Ishikawa (cell line): Measurements from ENCODE around the gene MYG1.

Experiments
- CREB1 ChIP-seq: IDR thresholded peaks from 2 replicates; pipeline ENCODE4 v1.6.1; 2012; ENCODE audit warnings: low read depth
- EP300 ChIP-seq: IDR thresholded peaks from 2 replicates; pipeline ENCODE4 v1.6.1; 2012; ENCODE audit warnings: borderline replicate concordance
- FOXM1 ChIP-seq: IDR thresholded peaks from 2 replicates; pipeline ENCODE4 v1.6.1; 2012; ENCODE audit warnings: low read depth, borderline replicate concordance
- NFIC ChIP-seq: IDR thresholded peaks from 2 replicates; pipeline ENCODE4 v1.6.1; 2012
- TAF1 ChIP-seq: IDR thresholded peaks from 2 replicates; pipeline ENCODE4 v1.6.1; 2012; ENCODE audit warnings: low read depth, mild to moderate bottlenecking
- TCF12 ChIP-seq: IDR thresholded peaks from 2 replicates; pipeline ENCODE4 v1.6.1; 2012; ENCODE audit warnings: low read depth
- TEAD4 ChIP-seq: IDR thresholded peaks from 2 replicates; pipeline ENCODE4 v1.6.1; 2012
- YY1 ChIP-seq: IDR thresholded peaks from 2 replicates; pipeline ENCODE4 v1.6.1; 2012; ENCODE audit warnings: low read depth
- ZBTB7A ChIP-seq: IDR thresholded peaks from 2 replicates; pipeline ENCODE4 v1.6.1; 2012; ENCODE audit warnings: low read depth
- TF ChIP-seq, protein P1 (sequence below): IDR thresholded peaks from 2 replicates; pipeline ENCODE4 v1.6.1; 2012; ENCODE audit warnings: low read depth, mild to moderate bottlenecking
- TF ChIP-seq, protein P2 (sequence below): IDR thresholded peaks from 2 replicates; pipeline ENCODE4 v1.6.1; 2012

- TF ChIP-seq TCF12 (no peak), ZBTB7A (no peak), EP300 (no peak), NFIC (no peak), FOXM1 (no peak), CREB1 (no peak), TAF1 (no peak), YY1 (no peak), TEAD4 (no peak)
- TF ChIP-seq, protein P1, sequence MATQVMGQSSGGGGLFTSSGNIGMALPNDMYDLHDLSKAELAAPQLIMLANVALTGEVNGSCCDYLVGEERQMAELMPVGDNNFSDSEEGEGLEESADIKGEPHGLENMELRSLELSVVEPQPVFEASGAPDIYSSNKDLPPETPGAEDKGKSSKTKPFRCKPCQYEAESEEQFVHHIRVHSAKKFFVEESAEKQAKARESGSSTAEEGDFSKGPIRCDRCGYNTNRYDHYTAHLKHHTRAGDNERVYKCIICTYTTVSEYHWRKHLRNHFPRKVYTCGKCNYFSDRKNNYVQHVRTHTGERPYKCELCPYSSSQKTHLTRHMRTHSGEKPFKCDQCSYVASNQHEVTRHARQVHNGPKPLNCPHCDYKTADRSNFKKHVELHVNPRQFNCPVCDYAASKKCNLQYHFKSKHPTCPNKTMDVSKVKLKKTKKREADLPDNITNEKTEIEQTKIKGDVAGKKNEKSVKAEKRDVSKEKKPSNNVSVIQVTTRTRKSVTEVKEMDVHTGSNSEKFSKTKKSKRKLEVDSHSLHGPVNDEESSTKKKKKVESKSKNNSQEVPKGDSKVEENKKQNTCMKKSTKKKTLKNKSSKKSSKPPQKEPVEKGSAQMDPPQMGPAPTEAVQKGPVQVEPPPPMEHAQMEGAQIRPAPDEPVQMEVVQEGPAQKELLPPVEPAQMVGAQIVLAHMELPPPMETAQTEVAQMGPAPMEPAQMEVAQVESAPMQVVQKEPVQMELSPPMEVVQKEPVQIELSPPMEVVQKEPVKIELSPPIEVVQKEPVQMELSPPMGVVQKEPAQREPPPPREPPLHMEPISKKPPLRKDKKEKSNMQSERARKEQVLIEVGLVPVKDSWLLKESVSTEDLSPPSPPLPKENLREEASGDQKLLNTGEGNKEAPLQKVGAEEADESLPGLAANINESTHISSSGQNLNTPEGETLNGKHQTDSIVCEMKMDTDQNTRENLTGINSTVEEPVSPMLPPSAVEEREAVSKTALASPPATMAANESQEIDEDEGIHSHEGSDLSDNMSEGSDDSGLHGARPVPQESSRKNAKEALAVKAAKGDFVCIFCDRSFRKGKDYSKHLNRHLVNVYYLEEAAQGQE = no peak
- TF ChIP-seq, protein P2, sequence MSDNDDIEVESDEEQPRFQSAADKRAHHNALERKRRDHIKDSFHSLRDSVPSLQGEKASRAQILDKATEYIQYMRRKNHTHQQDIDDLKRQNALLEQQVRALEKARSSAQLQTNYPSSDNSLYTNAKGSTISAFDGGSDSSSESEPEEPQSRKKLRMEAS = no peak
These were observed 32.0 kb upstream of the MYG1 start for GRCh38 chr12:53267306-53267998.
